ENCODE measurements around the gene FBXO31.

FBXO31 gene

GRCh38 chr16:87415441-87415840 is 31.9 kb upstream of the FBXO31 start:
- WGBS, 2 donors (ENCODE audit: extremely low coverage in 2 of 2, insufficient read length in 2 of 2, insufficient replicate concordance in 1 of 2) = no CpG with 5 or more reads among the region's 9 CpGs
- no peak overlapping the region for H3K23ac ChIP-seq (ENCODE audit: low read depth, low read length, poor library complexity)
- H3K79me1 ChIP-seq (ENCODE audit: low read depth, low read length) = peaks cover 7% of the 10 kb centered on the region
- H3K27me3 ChIP-seq (ENCODE audit: control insufficient read depth in 3 of 3, insufficient read depth in 3 of 3, low read depth in 1 of 3, low read length in 3 of 3) = no peaks in the 10 kb centered on the region
- H3K4me3 ChIP-seq (ENCODE audit: low read length in 2 of 2) = no peak overlapping the region
- no peaks in the 10 kb centered on the region for H3K4me1 ChIP-seq (ENCODE audit: control insufficient read depth in 2 of 2, insufficient read depth in 1 of 2, low read depth in 1 of 2, low read length in 2 of 2)
- H2BK12ac ChIP-seq (ENCODE audit: low read length) = no peak overlapping the region
- no peak overlapping the region for H3K4me2 ChIP-seq (ENCODE audit: insufficient read depth, low read length, poor library complexity, severe bottlenecking)
- no peak overlapping the region for H2BK15ac ChIP-seq (ENCODE audit: low read length)
- DNase-seq (ENCODE audit: low spot score) = no peak
- H3K14ac ChIP-seq (ENCODE audit: low read length) = no peak overlapping the region
- no peak overlapping the region for H3K27ac ChIP-seq (replicated peaks; ENCODE audit: low read length)
- no peak overlapping the region for H4K8ac ChIP-seq (ENCODE audit: low read depth, low read length)
- H3K9ac ChIP-seq (ENCODE audit: low read depth, low read length, poor library complexity) = no peak overlapping the region
- H2BK5ac ChIP-seq (ENCODE audit: low read length) = no peak overlapping the region
- no peak overlapping the region for H3K4ac ChIP-seq (ENCODE audit: low read length)
- H2BK120ac ChIP-seq (ENCODE audit: low read depth, low read length) = no peak overlapping the region
- no peak overlapping the region for H2AFZ ChIP-seq (ENCODE audit: low read length)
- H2AK5ac ChIP-seq (ENCODE audit: low read depth, low read length) = no peak overlapping the region
- peaks cover 0 to 2% of the 10 kb centered on the region in 2 donors for H3K9me3 ChIP-seq (replicated peaks in 1 of 2; ENCODE audit: control insufficient read depth in 2 of 2, insufficient read depth in 1 of 2, low read depth in 1 of 2, low read length in 2 of 2)
- no peak overlapping the region for H3K18ac ChIP-seq (ENCODE audit: low read length)
- no peak overlapping the region for H4K91ac ChIP-seq (ENCODE audit: low read depth, low read length, poor library complexity)
- peaks cover 45 to 84% of the 10 kb centered on the region in 2 donors for H3K36me3 ChIP-seq (replicated peaks in 1 of 2; ENCODE audit: control insufficient read depth in 2 of 2, insufficient read depth in 2 of 2, low read length in 2 of 2)

DNA sequence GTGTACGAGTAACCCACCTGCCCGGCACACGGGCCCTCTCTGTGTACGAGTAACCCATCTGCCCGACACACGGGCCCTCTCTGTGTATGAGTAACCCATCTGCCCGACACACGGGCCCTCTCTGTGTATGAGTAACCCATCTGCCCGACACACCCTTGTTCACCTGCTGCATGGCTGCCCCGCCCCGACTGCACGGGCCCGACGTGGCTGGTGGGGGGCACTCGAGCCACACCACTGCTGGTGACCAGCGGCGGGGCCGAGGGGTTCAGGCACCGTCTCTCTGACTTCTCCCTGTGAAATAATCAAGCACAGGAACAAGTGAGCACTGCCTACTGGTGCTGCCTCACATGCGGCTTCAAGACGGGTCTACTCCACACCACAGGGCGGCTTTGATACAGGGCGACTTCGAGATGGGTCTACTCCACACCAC is 30.7 kb upstream of the FBXO31 start:
- WGBS, 2 donors (ENCODE audit: extremely low coverage in 2 of 2, insufficient read length in 2 of 2, insufficient replicate concordance in 1 of 2) = no CpG with 5 or more reads among the region's 24 CpGs
- no peak overlapping the region for H2BK12ac ChIP-seq (ENCODE audit: low read length)

DNA sequence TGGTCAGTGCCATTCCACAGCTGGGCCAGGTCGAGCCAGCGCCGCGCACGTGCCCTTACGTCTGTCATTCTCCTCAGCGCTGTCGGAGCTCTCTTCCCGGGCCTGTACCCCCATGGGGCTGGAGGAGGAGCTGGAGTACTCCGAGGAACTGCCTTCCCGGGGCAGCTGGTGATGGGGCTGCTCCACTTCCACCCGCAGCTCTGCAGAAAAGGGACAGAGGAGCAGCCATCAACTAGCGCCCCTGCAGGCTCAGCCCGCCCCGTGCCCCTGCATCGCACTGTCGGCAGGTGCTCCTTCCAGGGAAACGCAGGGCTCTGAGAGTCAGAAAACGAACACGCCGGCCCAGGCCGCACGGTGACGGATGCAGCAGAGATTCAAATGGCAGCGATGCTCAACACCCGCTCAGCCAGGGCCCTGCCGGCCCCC is 29.4 kb upstream of the FBXO31 start:
- no peak overlapping the region for H2BK120ac ChIP-seq (ENCODE audit: low read depth, low read length)
- no peak overlapping the region for H3K27ac ChIP-seq (replicated peaks; ENCODE audit: low read length)
- H4K91ac ChIP-seq (ENCODE audit: low read depth, low read length, poor library complexity) = no peak overlapping the region
- no peak overlapping the region for H3K4ac ChIP-seq (ENCODE audit: low read length)
- WGBS, 2 donors (ENCODE audit: extremely low coverage in 2 of 2, insufficient read length in 2 of 2, insufficient replicate concordance in 1 of 2) = no CpG with 5 or more reads among the region's 27 CpGs
- peak overlapping the region; percentile 38 for H3K18ac ChIP-seq (ENCODE audit: low read length)
- no peak overlapping the region for H2AFZ ChIP-seq (ENCODE audit: low read length)
- no peak overlapping the region for H3K14ac ChIP-seq (ENCODE audit: low read length)
- no peaks in the 10 kb centered on the region for H3K9me3 ChIP-seq (replicated peaks in 1 of 2; ENCODE audit: control insufficient read depth in 2 of 2, insufficient read depth in 1 of 2, low read depth in 1 of 2, low read length in 2 of 2)
- peak overlapping the region; percentile 2 for H3K4me2 ChIP-seq (ENCODE audit: insufficient read depth, low read length, poor library complexity, severe bottlenecking)
- H3K9ac ChIP-seq (ENCODE audit: low read depth, low read length, poor library complexity) = no peak overlapping the region
- peak overlapping the region; percentile 1 for H2BK5ac ChIP-seq (ENCODE audit: low read length)
- no peak overlapping the region for H2BK15ac ChIP-seq (ENCODE audit: low read length)
- peaks cover 44 to 92% of the 10 kb centered on the region in 2 donors for H3K36me3 ChIP-seq (replicated peaks in 1 of 2; ENCODE audit: control insufficient read depth in 2 of 2, insufficient read depth in 2 of 2, low read length in 2 of 2)
- peaks cover 7% of the 10 kb centered on the region for H3K79me1 ChIP-seq (ENCODE audit: low read depth, low read length)
- H3K4me1 ChIP-seq (ENCODE audit: control insufficient read depth in 2 of 2, insufficient read depth in 1 of 2, low read depth in 1 of 2, low read length in 2 of 2) = no peaks in the 10 kb centered on the region
- no peak overlapping the region for H2BK12ac ChIP-seq (ENCODE audit: low read length)
- no peak overlapping the region for H3K23ac ChIP-seq (ENCODE audit: low read depth, low read length, poor library complexity)
- H3K27me3 ChIP-seq (ENCODE audit: control insufficient read depth in 3 of 3, insufficient read depth in 3 of 3, low read depth in 1 of 3, low read length in 3 of 3) = no peaks in the 10 kb centered on the region
- no peak overlapping the region for H4K8ac ChIP-seq (ENCODE audit: low read depth, low read length)
- H2AK5ac ChIP-seq (ENCODE audit: low read depth, low read length) = no peak overlapping the region
- no peak for DNase-seq (ENCODE audit: low spot score)
- no peak overlapping the region for H3K4me3 ChIP-seq (ENCODE audit: low read length in 2 of 2)

More for the DNA sequence above, 30.7 kb upstream of the FBXO31 start:
- peaks cover 7% of the 10 kb centered on the region for H3K79me1 ChIP-seq (ENCODE audit: low read depth, low read length)
- H4K91ac ChIP-seq (ENCODE audit: low read depth, low read length, poor library complexity) = no peak overlapping the region
- H3K36me3 ChIP-seq (replicated peaks in 1 of 2; ENCODE audit: control insufficient read depth in 2 of 2, insufficient read depth in 2 of 2, low read length in 2 of 2) = peaks cover 48 to 87% of the 10 kb centered on the region in 2 donors
- no peak overlapping the region for H3K4ac ChIP-seq (ENCODE audit: low read length)
- H3K18ac ChIP-seq (ENCODE audit: low read length) = no peak overlapping the region
- no peak overlapping the region for H3K4me2 ChIP-seq (ENCODE audit: insufficient read depth, low read length, poor library complexity, severe bottlenecking)
- H3K14ac ChIP-seq (ENCODE audit: low read length) = no peak overlapping the region
- DNase-seq (ENCODE audit: low spot score) = no peak
- H3K9me3 ChIP-seq (replicated peaks in 1 of 2; ENCODE audit: control insufficient read depth in 2 of 2, insufficient read depth in 1 of 2, low read depth in 1 of 2, low read length in 2 of 2) = peaks cover 0 to 2% of the 10 kb centered on the region in 2 donors
- H2BK15ac ChIP-seq (ENCODE audit: low read length) = no peak overlapping the region
- H3K9ac ChIP-seq (ENCODE audit: low read depth, low read length, poor library complexity) = no peak overlapping the region
- H2AK5ac ChIP-seq (ENCODE audit: low read depth, low read length) = no peak overlapping the region
- H2AFZ ChIP-seq (ENCODE audit: low read length) = no peak overlapping the region
- no peak overlapping the region for H3K4me3 ChIP-seq (ENCODE audit: low read length in 2 of 2)
- H2BK120ac ChIP-seq (ENCODE audit: low read depth, low read length) = no peak overlapping the region
- no peak overlapping the region for H4K8ac ChIP-seq (ENCODE audit: low read depth, low read length)
- no peak overlapping the region for H2BK5ac ChIP-seq (ENCODE audit: low read length)
- H3K4me1 ChIP-seq (ENCODE audit: control insufficient read depth in 2 of 2, insufficient read depth in 1 of 2, low read depth in 1 of 2, low read length in 2 of 2) = no peaks in the 10 kb centered on the region
- no peaks in the 10 kb centered on the region for H3K27me3 ChIP-seq (ENCODE audit: control insufficient read depth in 3 of 3, insufficient read depth in 3 of 3, low read depth in 1 of 3, low read length in 3 of 3)
- no peak overlapping the region for H3K27ac ChIP-seq (replicated peaks; ENCODE audit: low read length)
- H3K23ac ChIP-seq (ENCODE audit: low read depth, low read length, poor library complexity) = no peak overlapping the region

- Histone ChIP-seq H3K23ac (ENCODE audit: low read depth, low read length, poor library complexity) (no peak overlapping the region), H3K4ac (ENCODE audit: low read length) (no peak overlapping the region), H3K9ac (ENCODE audit: low read depth, low read length, poor library complexity) (no peak overlapping the region), H3K4me2 (ENCODE audit: insufficient read depth, low read length, poor library complexity, severe bottlenecking) (no peak overlapping the region), H2AFZ (ENCODE audit: low read length) (no peak overlapping the region), H4K91ac (ENCODE audit: low read depth, low read length, poor library complexity) (no peak overlapping the region), H3K27me3 (ENCODE audit: control insufficient read depth in 3 of 3, insufficient read depth in 3 of 3, low read depth in 1 of 3, low read length in 3 of 3) (no peaks in the 10 kb centered on the region), H3K9me3 (replicated peaks in 1 of 2; ENCODE audit: control insufficient read depth in 2 of 2, insufficient read depth in 1 of 2, low read depth in 1 of 2, low read length in 2 of 2) (no peaks in the 10 kb centered on the region), H2BK15ac (ENCODE audit: low read length) (no peak overlapping the region), H3K4me1 (ENCODE audit: control insufficient read depth in 2 of 2, insufficient read depth in 1 of 2, low read depth in 1 of 2, low read length in 2 of 2) (no peaks in the 10 kb centered on the region), H4K8ac (ENCODE audit: low read depth, low read length) (no peak overlapping the region), H3K79me1 (ENCODE audit: low read depth, low read length) (peaks cover 7% of the 10 kb centered on the region), H2BK12ac (ENCODE audit: low read length) (no peak overlapping the region), H2BK5ac (ENCODE audit: low read length) (peak overlapping the region; percentile 1), H3K18ac (ENCODE audit: low read length) (no peak overlapping the region), H3K14ac (ENCODE audit: low read length) (no peak overlapping the region), H2BK120ac (ENCODE audit: low read depth, low read length) (no peak overlapping the region), H3K36me3 (replicated peaks in 1 of 2; ENCODE audit: control insufficient read depth in 2 of 2, insufficient read depth in 2 of 2, low read length in 2 of 2) (peaks cover 44 to 92% of the 10 kb centered on the region in 2 donors), H3K4me3 (ENCODE audit: low read length in 2 of 2) (peak overlapping the region in 1 of 2 donors; percentile 44), H3K27ac (replicated peaks; ENCODE audit: low read length) (no peak overlapping the region), H2AK5ac (ENCODE audit: low read depth, low read length) (no peak overlapping the region)
- no CpG with 5 or more reads among the region's 31 CpGs for WGBS, 2 donors (ENCODE audit: extremely low coverage in 2 of 2, insufficient read length in 2 of 2, insufficient replicate concordance in 1 of 2)
- no peak for DNase-seq (ENCODE audit: low spot score)
These were observed 28.9 kb upstream of the FBXO31 start for GRCh38 chr16:87412371-87412995.
